HG02852 (cell line): ENCODE measurements around the gene NOL9.
"Not testable (repeated sequence)": the region's sequence is repeated elsewhere in the genome, so short reads cannot be mapped to it uniquely, and the experiment has no call there.

ENCODE experiments used
- ATAC-seq: cut with Tn5 transposase; IDR thresholded peaks from one replicate; pipeline ENCODE4 v1.9.1; 2021; ENCODE audit warnings: mild to moderate bottlenecking, moderate library complexity; ENCODE audit not compliant: unreplicated experiment

The NOL9 gene

GRCh38 chr1:6554031-6554906, at the start of gene NOL9:
NOL9 (minus strand) TSS chr1:6554513; CDS start chr1:6554502, 11 bp downstream.
- peak; percentile 87 for ATAC-seq

DNA sequence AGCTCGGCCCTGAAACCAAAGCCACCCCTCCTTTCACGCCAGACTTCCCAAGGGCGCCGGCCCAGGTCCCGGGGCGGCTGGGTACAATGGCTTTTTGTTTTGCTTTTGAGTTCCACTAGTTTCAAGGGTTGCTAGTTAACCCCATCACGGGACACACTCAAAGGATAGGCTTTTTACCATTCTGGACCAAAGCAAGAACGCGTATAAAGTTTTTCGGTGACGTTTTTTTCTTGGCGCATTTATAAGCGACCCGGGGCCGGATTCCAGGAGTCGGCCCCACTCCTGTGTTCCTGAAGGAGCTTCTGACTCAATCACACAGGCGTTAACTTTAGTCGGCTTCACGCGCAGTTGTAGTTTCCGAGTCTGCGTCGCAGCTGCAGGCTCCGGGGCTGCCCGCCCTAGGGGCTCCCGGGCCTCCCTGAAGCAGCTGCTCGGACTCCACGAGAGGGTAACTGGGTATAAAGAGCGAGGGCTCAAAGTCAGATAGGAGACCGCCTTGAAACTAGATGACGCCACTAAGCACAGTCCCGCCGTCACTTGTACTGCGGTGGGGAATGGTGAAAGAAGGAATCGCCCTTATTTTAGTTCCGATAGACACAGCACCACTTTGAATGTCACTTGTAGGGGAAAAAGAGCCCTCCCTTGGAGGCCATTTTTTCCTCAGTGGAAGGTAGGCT, 49.1 kb upstream of the NOL9 start:
- ATAC-seq, result peak; percentile 27

DNA sequence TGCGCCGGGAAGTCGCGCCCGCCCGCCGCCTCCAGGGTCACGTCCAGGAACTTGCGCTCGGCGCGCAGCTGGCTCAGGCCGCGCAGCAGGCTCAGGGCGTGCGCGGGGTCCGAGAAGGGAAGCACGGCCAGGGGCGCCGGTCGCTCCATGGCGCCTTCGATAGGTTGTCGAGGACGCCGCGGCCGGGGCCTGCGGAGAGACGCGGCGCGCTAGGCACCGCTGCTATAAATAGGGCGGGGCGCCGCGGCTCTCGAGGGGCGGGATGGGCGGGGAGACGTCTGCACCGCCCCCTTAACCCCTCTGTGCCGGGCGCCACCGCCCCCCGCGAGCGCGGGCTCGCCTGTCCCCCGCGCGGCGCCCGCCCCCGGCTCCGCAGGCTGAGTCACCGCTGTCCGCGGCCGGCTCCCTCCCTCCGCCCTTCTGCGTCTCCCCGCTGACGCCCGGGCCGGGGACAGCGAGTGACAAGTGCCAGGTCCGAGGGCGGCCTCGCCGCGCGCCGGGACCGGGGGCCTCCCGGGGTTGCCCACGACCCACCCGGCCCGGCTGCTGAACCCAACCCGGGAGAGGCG, 48.4 kb upstream of the NOL9 start, which contains the start of gene KLHL21:
KLHL21 (minus strand) TSS at position 201 of the 569 bp plus-strand sequence; CDS start at position 149, 52 bp downstream.
- peak; percentile 54 for ATAC-seq

DNA sequence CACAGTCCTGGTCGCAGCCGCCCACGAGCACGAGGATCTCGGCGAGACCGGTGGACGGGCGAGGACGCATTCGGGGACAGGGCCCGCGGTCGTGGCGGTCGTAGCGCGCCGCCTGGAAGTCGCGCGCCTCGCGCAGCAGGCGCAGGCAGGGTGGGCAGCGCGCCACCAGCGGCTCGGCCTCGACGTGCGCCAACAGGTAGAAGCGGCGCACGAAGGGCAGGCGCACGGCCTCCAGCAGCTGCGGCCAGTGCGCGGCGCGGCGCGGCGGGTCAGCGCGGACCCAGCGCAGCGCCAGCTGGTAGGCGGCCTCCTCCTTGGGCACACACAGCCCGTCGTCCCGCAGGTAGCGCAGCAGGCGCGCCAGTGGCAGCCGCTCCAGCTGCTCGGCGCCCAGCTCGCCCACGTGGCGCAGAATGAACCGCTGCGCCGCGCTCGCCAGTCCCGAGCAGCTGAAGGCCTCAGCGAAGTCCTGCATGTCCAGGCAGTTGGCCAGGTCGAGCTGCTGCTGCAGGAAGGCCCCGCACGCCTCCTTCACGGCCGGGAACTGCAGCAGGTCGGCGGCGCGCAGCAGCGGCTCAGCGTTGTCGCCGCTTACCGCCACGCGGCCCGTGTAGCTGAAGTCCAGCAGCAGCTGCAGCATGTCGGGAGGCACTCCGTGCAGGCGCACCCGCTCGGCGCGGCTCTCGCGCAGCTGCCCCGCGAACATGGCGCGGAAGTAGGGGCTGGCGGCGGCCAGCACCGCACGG, 47.8 kb upstream of the NOL9 start:
- peak; percentile 31 for ATAC-seq

- ATAC-seq, result peak; percentile 23
These were observed 47.0 kb upstream of the NOL9 start for GRCh38 chr1:6601049-6601922.

- ATAC-seq, result peak; percentile 2
These were observed 46.2 kb upstream of the NOL9 start for GRCh38 chr1:6600410-6601048.

GRCh38 chr1:6599991-6600390, 45.7 kb upstream of the NOL9 start:
- ATAC-seq, result not testable (repeated sequence)

- no peak for ATAC-seq
These were observed 45.0 kb upstream of the NOL9 start for GRCh38 chr1:6599141-6599975.

DNA sequence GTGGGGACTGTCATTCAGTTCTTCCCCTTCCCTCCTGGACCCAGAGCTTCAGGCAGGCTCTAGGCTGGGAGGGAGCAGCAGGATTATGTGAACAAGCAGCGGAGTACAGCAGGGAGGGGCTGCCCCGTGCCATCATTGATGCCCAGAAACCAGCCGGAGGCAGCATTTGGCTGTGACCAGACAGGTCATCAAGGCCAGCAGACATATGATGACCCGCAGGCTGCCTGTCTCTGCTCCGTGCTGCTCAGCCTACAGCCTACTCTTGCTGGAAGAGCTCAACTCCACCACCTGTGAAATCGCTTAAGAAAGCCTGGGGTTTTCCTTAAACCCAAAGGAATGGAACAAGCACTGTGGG, 43.4 kb upstream of the NOL9 start:
- ATAC-seq, result no peak

GRCh38 chr1:6596886-6597776, 42.8 kb upstream of the NOL9 start:
- ATAC-seq, result no peak

- no peak for ATAC-seq
These were observed 42.0 kb upstream of the NOL9 start for GRCh38 chr1:6596351-6596750.

DNA sequence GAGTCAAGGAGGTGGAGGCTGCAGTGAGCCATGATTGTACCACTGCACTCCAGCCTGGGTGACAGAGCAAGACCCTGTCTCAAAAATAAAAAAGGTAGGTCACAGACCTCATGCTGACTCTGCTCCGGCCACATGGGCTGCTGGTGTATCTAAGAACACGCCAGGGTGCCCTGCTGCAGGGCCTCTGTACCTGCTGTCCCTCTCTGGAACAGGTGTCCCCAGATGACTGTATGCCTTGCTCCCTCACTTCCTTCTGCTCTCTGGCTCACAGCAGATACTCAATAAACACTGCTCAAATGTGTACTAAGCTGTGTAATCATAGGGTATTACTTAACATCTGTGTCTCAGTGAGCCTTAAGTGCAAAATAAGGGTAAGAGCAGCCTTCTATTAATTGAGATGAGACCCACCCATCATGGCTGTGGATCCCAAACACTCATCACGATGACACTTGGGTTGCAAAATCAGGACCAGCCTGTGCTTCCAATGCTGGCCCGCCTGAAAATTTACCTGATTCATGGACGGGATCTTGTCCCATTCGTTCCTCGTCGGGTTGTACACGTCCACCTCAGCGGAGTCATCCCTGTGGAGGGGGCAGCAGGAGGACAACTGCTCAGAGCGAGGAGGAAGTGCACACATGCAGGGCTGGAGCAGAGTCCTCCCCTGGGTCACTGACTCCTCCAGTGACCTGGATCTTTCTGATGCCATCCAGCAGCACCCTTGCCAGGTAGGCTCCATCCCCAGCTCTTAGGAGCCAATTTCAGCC, 40.8 kb upstream of the NOL9 start:
- no peak for ATAC-seq

DNA sequence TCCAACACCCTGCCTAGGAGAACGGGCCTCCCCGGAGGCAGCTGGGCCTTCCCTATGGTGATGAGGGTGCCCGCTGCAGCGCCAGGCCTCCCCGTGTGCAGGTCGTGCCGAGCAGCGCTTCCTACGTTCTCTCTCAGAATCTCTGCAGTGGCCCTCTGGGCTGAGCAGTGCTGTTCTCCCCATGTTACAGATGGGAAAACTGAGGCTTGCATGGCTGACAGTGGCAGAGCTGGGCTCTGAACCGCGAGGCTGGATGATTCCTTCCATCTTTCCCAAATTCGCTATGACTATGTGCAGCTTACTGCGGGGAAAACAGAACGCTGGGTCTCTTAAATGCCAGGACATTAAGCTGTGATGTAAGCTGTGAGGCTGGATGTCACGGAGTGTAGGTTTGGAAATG, 39.5 kb upstream of the NOL9 start:
- ATAC-seq, result no peak

GRCh38 chr1:6592865-6593593, 38.7 kb upstream of the NOL9 start:
- ATAC-seq, result no peak

DNA sequence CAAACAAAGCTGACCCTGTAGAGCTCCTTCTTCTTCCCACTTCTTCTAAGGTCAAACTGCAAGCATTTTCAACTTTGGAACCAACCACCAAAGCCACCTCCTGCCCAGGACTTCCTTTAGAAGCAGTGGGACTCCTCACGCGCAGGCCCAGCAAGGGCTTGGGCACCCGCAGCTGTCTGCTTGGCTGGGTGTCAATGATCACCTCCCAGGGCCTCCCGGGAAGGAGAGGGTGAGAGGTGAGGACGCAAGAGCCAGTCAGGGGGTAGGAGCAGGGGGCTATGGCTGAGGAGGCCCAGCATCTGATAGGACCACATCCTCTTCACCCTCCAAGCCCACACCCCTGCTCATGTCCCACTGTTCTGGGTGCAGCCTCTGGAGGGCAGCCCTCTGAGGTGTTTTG, 38.1 kb upstream of the NOL9 start:
- no peak for ATAC-seq

GRCh38 chr1:6591644-6592043, 37.3 kb upstream of the NOL9 start:
- no peak for ATAC-seq
